DND-41 (cell line): Measurements from ENCODE around the gene RPL29.

ENCODE experiments used
- CTCF ChIP-seq: IDR thresholded peaks from 2 replicates; pipeline ENCODE4 v1.5.1; 2012; ENCODE audit warnings: borderline replicate concordance, low read length, moderate library complexity, mild to moderate bottlenecking; ENCODE audit not compliant: poor library complexity, severe bottlenecking; ENCODE audit errors: extremely low read depth
- EZH2 ChIP-seq: IDR thresholded peaks from 3 replicates; pipeline ENCODE4 v1.6.1; 2012; ENCODE audit warnings: borderline replicate concordance, low read depth, mild to moderate bottlenecking, moderate library complexity, low read length, inconsistent platforms; ENCODE audit not compliant: severe bottlenecking

- TF ChIP-seq CTCF (no peak), EZH2 (no peak)
Observed at GRCh38 chr3:52029535-52029934, 33.8 kb upstream of the RPL29 start.
